GM12878 (cell line): Measurements from ENCODE around the gene PDZD8. TPM values are rescaled to one million over a fixed set of nuclear protein-coding genes. Genes with fewer than 3 reads are reported as not detected.

Experiments used
- ATAC-seq: fragments of 200-7000 bp; cut with Tn5 transposase; 3 replicates; pipeline ENCODE4 v1.9.1; 2020; ENCODE audit warnings: mild to moderate bottlenecking, moderate library complexity
- BruUV-seq: library from RNA; stranded (reverse); fragments of 400-500 nt; replicated peaks from 2 replicates; lab custom pipeline; 2021; lab: Mats Ljungman, UMichigan
- CTCF ChIA-PET: fragments of 300-600 bp; sonication (Branson Sonifier 250); formaldehyde crosslinking; extraction: SDS; loops from one replicate; lab custom pipeline; 2021; ENCODE audit warnings: inconsistent platforms; lab: Yijun Ruan, JAX
- POLR2A ChIA-PET: fragments of 350-600 bp; formaldehyde crosslinking; extraction: SDS; loops from one replicate; lab custom pipeline; 2021; ENCODE audit warnings: inconsistent platforms; lab: Charles Lee
- RAD21 ChIA-PET: fragments of 300-600 bp; sonication (Branson Sonifier 250); formaldehyde crosslinking; loops from one replicate; lab custom pipeline; 2023; ENCODE audit warnings: antibody characterized with exemption; ENCODE audit not compliant: unreplicated experiment; lab: Charles Lee
- SMC1A ChIA-PET: fragments of 300-600 bp; sonication (Branson Sonifier 250); formaldehyde crosslinking; loops from one replicate; lab custom pipeline; 2023; ENCODE audit not compliant: unreplicated experiment, uncharacterized antibody; lab: Charles Lee
- DNase-seq: peaks from one replicate; pipeline ENCODE4 v3.0.0-alpha.2; 2011; ENCODE audit warnings: low read depth, low spot score
- FAIRE-seq: peaks from 3 replicates; lab custom pipeline; 2011; peaks lifted over from hg19 to GRCh38; lab: Jason Lieb, UNC
- H2AFZ ChIP-seq: 2 replicates; pipeline ENCODE4 v1.6.0; 2011; ENCODE audit warnings: low read depth, low read length, control low read depth; ENCODE audit not compliant: control insufficient read depth
- H3K27ac ChIP-seq: 2 replicates; pipeline ENCODE4 v1.5.1; 2011; ENCODE audit warnings: control low read depth; ENCODE audit not compliant: control insufficient read depth, insufficient read depth
- H3K27me3 ChIP-seq, 2 experiments: replicated peaks in 1 of 2; 2 replicates each; pipeline versions ENCODE4 v1.6.0 to v1.6.1; 2011; ENCODE audit warnings: low read length in 1 of 2; ENCODE audit not compliant: control insufficient read depth in 2 of 2, insufficient read depth in 2 of 2
- H3K36me3 ChIP-seq, 2 experiments: 2 replicates each; pipeline ENCODE4 v1.5.1; 2011; ENCODE audit warnings: low read length in 1 of 2; ENCODE audit not compliant: control insufficient read depth in 2 of 2, insufficient read depth in 2 of 2
- H3K4me1 ChIP-seq: 2 replicates; pipeline ENCODE4 v1.6.1; 2011; ENCODE audit warnings: mild to moderate bottlenecking, low read length, moderate library complexity, mixed read lengths; ENCODE audit not compliant: control insufficient read depth, insufficient read depth
- H3K4me2 ChIP-seq: 2 replicates; pipeline ENCODE4 v1.6.0; 2011; ENCODE audit warnings: control low read depth; ENCODE audit not compliant: control insufficient read depth, insufficient read depth
- H3K4me3 ChIP-seq: fragments of 200-600 bp; sonication (generic); 2 replicates; pipeline ENCODE4 v1.5.1; 2016
- H3K79me2 ChIP-seq: 2 replicates; pipeline ENCODE4 v1.6.0; 2011; ENCODE audit warnings: low read length; ENCODE audit not compliant: control insufficient read depth, insufficient read depth
- H3K9ac ChIP-seq: 2 replicates; pipeline ENCODE4 v1.8.0; 2011; ENCODE audit warnings: low read length, control low read depth, mixed read lengths; ENCODE audit not compliant: control insufficient read depth, insufficient read depth
- H3K9me3 ChIP-seq: replicated peaks from 3 replicates; pipeline ENCODE4 v1.5.1; 2011; ENCODE audit warnings: mild to moderate bottlenecking, low read length; ENCODE audit not compliant: control insufficient read depth, insufficient read depth
- H4K20me1 ChIP-seq: 2 replicates; pipeline ENCODE4 v1.6.0; 2011; ENCODE audit not compliant: control insufficient read depth, insufficient read depth
- HCFC1 ChIP-seq: fragments of 150-350 bp; IDR thresholded peaks from 2 replicates; pipeline ENCODE4 v1.6.1; 2014; ENCODE audit warnings: low read length
- KAT2A ChIP-seq: conservative IDR thresholded peaks from 2 replicates; pipeline ENCODE4 v1.6.1; 2011; ENCODE audit warnings: low read depth, low read length; ENCODE audit not compliant: control insufficient read depth
- MEF2A ChIP-seq: IDR thresholded peaks from 2 replicates; pipeline ENCODE4 v1.6.1; 2011; ENCODE audit warnings: low read depth, mild to moderate bottlenecking, low read length, moderate library complexity; ENCODE audit not compliant: insufficient read depth
- RFX5 ChIP-seq: IDR thresholded peaks from 2 replicates; pipeline ENCODE4 v1.6.1; 2011; ENCODE audit warnings: low read depth, low read length, improper control_type of control experiment
- SREBF1 ChIP-seq: IDR thresholded peaks from 2 replicates; pipeline ENCODE4 v1.6.1; 2012; ENCODE audit warnings: mild to moderate bottlenecking, low read length
- WGBS: methylation state at CpG from one replicate; pipeline ENCODE4 v1.1.6; 2016; ENCODE audit warnings: low lambda C conversion rate; ENCODE audit not compliant: insufficient replicate concordance, insufficient coverage; ENCODE audit errors: missing lambda C conversion rate; 5-methylcytosine and 5-hydroxymethylcytosine counted together
- in situ Hi-C: fragments of 300-500 bp; cut with MboI; formaldehyde crosslinking; loops from 9 replicates; pipeline ENCODE4 v1.14.3; 2018; ENCODE audit warnings: mixed read lengths
- intact Hi-C: fragments of 100-400 bp; cut with micrococcal nuclease; formaldehyde crosslinking; loops from one replicate; pipeline ENCODE4 v1.14.2; 2022; ENCODE audit not compliant: unreplicated experiment
- polyA plus RNA-seq, 11 experiments: library from polyadenylated mRNA; depleted of rRNA in 4 of 11; unstranded in 6 of 11; stranded (reverse) in 5 of 11; fragments of >200 nt; fragmentation: Nextera tagmentation in 4 of 11; fragmentation: Illumina TruSeq in 1 of 11; extraction: Ambion mirVana in 4 of 11; extraction: Trizol in 1 of 11; gene quantifications; 1 replicate in 1 of 11; 2 replicates in 10 of 11; pipeline versions ENCODE4 v1.2.1 to v1.2.3, GENCODE V29; 2011 to 2016; ENCODE audit warnings: inconsistent platforms in 2 of 11, missing spikeins in 2 of 11, low read depth in 1 of 11
- total RNA-seq, 4 experiments: library from RNA; depleted of rRNA in 3 of 4; stranded (reverse); fragments of >200 nt in 3 of 4; fragmentation: Illumina TruSeq in 1 of 4; extraction: Trizol in 1 of 4; gene quantifications; 2 replicates each; pipeline versions ENCODE4 v1.2.1 to v1.2.3, GENCODE V29; 2013 to 2021
- TF ChIP-seq, protein P1 (sequence below): IDR thresholded peaks from 2 replicates; pipeline ENCODE4 v1.6.1; 2011; ENCODE audit warnings: mild to moderate bottlenecking, low read depth, low read length, moderate library complexity; ENCODE audit not compliant: insufficient replicate concordance
- TF ChIP-seq, protein P2 (sequence below): fragments of 450-650 bp; IDR thresholded peaks from 2 replicates; pipeline ENCODE4 v1.6.1; 2016; ENCODE audit warnings: mild to moderate bottlenecking
- TF ChIP-seq, protein P3 (sequence below): IDR thresholded peaks from 2 replicates; pipeline ENCODE4 v1.6.1; 2011; ENCODE audit warnings: borderline replicate concordance, low read depth, mild to moderate bottlenecking, moderate library complexity, mixed read lengths, low read length; ENCODE audit not compliant: insufficient read depth; ENCODE audit errors: extremely low read length

Gene PDZD8
- total and polyA plus RNA-seq, 10 of the 15 experiments (the other 5 are each of a cell fraction or from before 2014, with no cell fraction given) = 2.0 to 21.2 (median 6.7) TPM

DNA sequence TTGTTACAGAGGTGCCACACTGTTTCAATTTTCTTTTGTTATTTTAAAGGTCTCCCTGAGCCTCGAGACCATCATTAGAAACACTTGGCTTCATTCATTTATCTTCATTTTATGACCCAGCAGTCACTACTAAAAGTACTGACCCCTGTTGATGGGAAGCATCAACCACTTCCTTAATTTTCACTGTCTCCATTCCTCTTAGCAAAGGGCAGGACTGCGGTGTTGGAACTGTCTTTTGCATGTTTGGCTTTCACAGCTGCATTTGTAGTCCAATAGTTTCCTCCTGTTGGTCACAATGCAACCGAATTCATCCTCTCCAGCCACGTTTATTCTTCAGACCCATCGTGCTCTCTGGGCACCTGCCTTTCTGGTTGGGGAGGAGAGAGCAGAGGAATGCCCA, 46.7 kb upstream of the PDZD8 start:
- no peak for ATAC-seq
- no peak for FAIRE-seq
- H3K9ac ChIP-seq = no peak overlapping the region
- H3K79me2 ChIP-seq = no peaks in the 10 kb centered on the region
- H3K4me3 ChIP-seq = no peak overlapping the region
- in situ Hi-C loops = no loop called here
- no peaks in the 10 kb centered on the region for H3K4me1 ChIP-seq
- POLR2A ChIA-PET = no interaction called here
- no peak overlapping the region for H3K27ac ChIP-seq
- no peaks in the 10 kb centered on the region; a peak in 1 of 4 replicates for H3K27me3 ChIP-seq
- H3K36me3 ChIP-seq = no peaks in the 10 kb centered on the region
- H2AFZ ChIP-seq = no peak overlapping the region
- 31% methylated on average over 5 of the region's 5 CpGs for WGBS
- DNase-seq = no peak
- no peak for TF ChIP-seq MEF2A
- TF ChIP-seq, protein P1, sequence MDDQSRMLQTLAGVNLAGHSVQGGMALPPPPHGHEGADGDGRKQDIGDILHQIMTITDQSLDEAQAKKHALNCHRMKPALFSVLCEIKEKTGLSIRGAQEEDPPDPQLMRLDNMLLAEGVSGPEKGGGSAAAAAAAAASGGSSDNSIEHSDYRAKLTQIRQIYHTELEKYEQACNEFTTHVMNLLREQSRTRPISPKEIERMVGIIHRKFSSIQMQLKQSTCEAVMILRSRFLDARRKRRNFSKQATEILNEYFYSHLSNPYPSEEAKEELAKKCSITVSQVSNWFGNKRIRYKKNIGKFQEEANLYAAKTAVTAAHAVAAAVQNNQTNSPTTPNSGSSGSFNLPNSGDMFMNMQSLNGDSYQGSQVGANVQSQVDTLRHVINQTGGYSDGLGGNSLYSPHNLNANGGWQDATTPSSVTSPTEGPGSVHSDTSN = no peak
- TF ChIP-seq KAT2A = no peak
- no peak for TF ChIP-seq HCFC1
- TF ChIP-seq, protein P2, sequence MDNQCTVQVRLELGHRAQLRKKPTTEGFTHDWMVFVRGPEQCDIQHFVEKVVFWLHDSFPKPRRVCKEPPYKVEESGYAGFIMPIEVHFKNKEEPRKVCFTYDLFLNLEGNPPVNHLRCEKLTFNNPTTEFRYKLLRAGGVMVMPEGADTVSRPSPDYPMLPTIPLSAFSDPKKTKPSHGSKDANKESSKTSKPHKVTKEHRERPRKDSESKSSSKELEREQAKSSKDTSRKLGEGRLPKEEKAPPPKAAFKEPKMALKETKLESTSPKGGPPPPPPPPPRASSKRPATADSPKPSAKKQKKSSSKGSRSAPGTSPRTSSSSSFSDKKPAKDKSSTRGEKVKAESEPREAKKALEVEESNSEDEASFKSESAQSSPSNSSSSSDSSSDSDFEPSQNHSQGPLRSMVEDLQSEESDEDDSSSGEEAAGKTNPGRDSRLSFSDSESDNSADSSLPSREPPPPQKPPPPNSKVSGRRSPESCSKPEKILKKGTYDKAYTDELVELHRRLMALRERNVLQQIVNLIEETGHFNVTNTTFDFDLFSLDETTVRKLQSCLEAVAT = no peak
- no peak for TF ChIP-seq RFX5
- no peak for TF ChIP-seq SREBF1
- TF ChIP-seq, protein P3, sequence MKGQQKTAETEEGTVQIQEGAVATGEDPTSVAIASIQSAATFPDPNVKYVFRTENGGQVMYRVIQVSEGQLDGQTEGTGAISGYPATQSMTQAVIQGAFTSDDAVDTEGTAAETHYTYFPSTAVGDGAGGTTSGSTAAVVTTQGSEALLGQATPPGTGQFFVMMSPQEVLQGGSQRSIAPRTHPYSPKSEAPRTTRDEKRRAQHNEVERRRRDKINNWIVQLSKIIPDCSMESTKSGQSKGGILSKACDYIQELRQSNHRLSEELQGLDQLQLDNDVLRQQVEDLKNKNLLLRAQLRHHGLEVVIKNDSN = no peak
- TF ChIP-seq, all 136 proteins: peak for 0
- intact Hi-C loops = no loop called here
- ChIA-PET SMC1A (no interaction called here), CTCF (interaction anchor here (1.4 kb wide), 1 partner anchor 13 kb away, joined by 3 read pairs; no protein-coding TSS in a partner anchor), RAD21 (no interaction called here)
- Histone ChIP-seq H3K9me3 (no peaks in the 10 kb centered on the region), H4K20me1 (no peaks in the 10 kb centered on the region), H3K4me2 (no peak overlapping the region)
- BruUV-seq = no TSS peak
